Measurements from ENCODE around the gene FAM114A1. TPM values are rescaled to one million over a fixed set of nuclear protein-coding genes. Genes with fewer than 3 reads are reported as not detected.

Gene FAM114A1
- total RNA-seq, 3 donors from 2014 or later = 59.1 to 94.7 (median 62.5) TPM

DNA sequence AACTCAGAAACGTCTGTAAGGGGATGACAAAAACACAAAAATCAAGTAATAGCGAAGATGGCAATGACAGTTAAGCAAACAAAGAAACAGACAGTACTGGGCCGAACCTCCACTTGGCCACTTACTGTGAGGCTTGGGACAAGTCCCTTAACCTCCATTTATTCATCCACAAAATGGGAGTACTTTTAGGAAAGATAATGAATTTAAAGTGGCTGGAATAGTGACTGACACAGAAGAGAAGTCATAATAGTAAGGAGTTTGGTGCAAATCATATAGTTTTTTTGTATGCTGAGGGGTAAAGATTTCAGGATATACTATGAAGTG is 9.5 kb upstream of the FAM114A1 start:
- H3K4me3 ChIP-seq = no peak overlapping the region
- TF ChIP-seq, protein P1, sequence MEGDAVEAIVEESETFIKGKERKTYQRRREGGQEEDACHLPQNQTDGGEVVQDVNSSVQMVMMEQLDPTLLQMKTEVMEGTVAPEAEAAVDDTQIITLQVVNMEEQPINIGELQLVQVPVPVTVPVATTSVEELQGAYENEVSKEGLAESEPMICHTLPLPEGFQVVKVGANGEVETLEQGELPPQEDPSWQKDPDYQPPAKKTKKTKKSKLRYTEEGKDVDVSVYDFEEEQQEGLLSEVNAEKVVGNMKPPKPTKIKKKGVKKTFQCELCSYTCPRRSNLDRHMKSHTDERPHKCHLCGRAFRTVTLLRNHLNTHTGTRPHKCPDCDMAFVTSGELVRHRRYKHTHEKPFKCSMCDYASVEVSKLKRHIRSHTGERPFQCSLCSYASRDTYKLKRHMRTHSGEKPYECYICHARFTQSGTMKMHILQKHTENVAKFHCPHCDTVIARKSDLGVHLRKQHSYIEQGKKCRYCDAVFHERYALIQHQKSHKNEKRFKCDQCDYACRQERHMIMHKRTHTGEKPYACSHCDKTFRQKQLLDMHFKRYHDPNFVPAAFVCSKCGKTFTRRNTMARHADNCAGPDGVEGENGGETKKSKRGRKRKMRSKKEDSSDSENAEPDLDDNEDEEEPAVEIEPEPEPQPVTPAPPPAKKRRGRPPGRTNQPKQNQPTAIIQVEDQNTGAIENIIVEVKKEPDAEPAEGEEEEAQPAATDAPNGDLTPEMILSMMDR (IDR thresholded peaks at IDR 0.05) = no peak
- no peak for DNase-seq
- H3K9me3 ChIP-seq = no peaks in the 10 kb centered on the region
- peaks cover 3% of the 10 kb centered on the region for H3K4me1 ChIP-seq (ENCODE audit: low read depth)
- no peak for ATAC-seq
- intact Hi-C loops (cut with DNase I, micrococcal nuclease) = loop anchor here in 1 of 2 donors (5.0 kb wide), 1 partner anchor 101 kb away; no protein-coding TSS in a partner anchor
- no peaks in the 10 kb centered on the region for H3K36me3 ChIP-seq (ENCODE audit: low read depth)

DNA sequence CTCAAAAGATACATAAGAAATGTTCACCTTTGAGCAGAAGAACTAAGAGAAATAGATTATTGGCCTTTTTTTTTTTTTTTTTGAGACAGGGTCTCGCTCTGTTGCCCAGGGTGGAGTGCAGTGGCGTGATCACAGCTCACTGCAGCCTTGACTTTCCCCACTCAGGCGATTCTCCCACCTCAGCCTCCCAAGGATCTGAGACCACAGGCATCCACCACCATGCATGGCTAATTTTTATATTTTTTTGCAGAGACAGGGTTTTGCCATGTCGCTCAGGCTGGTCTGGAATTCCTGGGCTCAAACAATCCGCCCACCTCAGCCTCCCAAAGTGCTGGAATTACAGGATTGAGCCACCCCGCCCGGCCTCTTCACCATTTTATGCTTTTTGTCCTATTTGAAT is 8.1 kb upstream of the FAM114A1 start:
- TF ChIP-seq, protein P1 (IDR thresholded peaks at IDR 0.05) = no peak

DNA sequence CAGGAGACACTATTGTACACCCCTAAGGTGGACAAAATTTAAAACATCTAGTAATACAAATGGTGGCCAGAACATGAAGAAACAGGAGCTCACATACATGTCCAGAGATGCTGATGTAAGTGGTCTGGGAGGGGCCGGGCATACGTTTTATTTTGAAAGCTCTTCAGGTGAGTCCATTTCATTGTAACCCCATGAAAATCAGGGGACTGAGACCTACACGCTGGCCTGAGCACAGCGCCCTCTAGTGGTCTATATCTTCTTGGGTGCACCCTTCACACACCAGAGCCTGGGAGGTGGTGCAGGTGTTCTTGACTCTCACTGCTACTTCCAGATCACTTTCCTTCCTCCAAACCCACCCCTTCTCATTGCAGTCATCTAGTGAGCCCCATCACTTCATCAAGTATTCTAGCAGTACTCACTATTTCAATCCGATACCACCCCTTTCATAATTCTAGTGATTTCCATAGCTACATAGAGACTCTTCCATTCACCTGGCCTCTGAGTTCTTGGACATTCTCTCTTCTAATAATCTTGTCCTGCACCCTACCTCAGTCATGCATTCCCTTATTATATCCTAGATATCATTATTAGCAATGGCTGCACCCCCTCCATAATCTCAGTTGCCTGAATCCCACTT is 6.7 kb upstream of the FAM114A1 start:
- Histone ChIP-seq H3K4me1 (ENCODE audit: low read depth) (peaks cover 2% of the 10 kb centered on the region), H3K4me3 (no peak overlapping the region), H3K9me3 (no peaks in the 10 kb centered on the region), H3K36me3 (ENCODE audit: low read depth) (no peaks in the 10 kb centered on the region)
- intact Hi-C loops (cut with DNase I, micrococcal nuclease) = no loop called here
- TF ChIP-seq, protein P1 (IDR thresholded peaks at IDR 0.05) = peak; percentile 54
- DNase-seq (peak in 1 of 3 donors; percentile 78), ATAC-seq (peak; percentile 53)

More for the DNA sequence above, 8.1 kb upstream of the FAM114A1 start:
- H3K4me3 ChIP-seq = no peak overlapping the region
- intact Hi-C loops (cut with DNase I, micrococcal nuclease) = loop anchor here in 1 of 2 donors (5.0 kb wide), 1 partner anchor 102 kb away; no protein-coding TSS in a partner anchor
- H3K4me1 ChIP-seq (ENCODE audit: low read depth) = peaks cover 3% of the 10 kb centered on the region
- no peaks in the 10 kb centered on the region for H3K36me3 ChIP-seq (ENCODE audit: low read depth)
- H3K9me3 ChIP-seq = no peaks in the 10 kb centered on the region
- DNase-seq (no peak), ATAC-seq (no peak)

DNA sequence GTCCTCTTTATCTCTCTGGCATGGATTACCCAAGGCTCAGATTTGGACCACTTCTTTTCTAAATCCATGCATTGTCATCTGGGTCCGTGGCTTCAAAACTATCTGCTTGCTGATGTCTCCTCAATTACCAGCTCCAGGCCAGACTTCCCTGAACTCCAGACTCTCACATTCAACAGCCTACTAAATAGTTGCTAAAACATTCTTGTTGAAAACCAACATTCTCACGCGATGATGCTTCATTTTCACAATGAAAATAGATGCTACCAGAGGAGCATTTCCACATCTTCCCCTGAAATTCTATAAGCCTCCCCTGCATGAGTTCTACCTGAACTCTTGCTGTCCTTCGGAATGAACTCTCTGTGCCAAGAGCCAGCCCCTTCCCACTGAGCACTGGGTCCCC is 5.8 kb upstream of the FAM114A1 start:
- Histone ChIP-seq H3K4me3 (no peak overlapping the region), H3K36me3 (ENCODE audit: low read depth) (no peaks in the 10 kb centered on the region), H3K4me1 (ENCODE audit: low read depth) (peaks cover 7% of the 10 kb centered on the region), H3K9me3 (no peaks in the 10 kb centered on the region)
- TF ChIP-seq, protein P1 (IDR thresholded peaks at IDR 0.05) = no peak
- ATAC-seq (no peak), DNase-seq (no peak)
- intact Hi-C loops (cut with DNase I, micrococcal nuclease) = no loop called here

DNA sequence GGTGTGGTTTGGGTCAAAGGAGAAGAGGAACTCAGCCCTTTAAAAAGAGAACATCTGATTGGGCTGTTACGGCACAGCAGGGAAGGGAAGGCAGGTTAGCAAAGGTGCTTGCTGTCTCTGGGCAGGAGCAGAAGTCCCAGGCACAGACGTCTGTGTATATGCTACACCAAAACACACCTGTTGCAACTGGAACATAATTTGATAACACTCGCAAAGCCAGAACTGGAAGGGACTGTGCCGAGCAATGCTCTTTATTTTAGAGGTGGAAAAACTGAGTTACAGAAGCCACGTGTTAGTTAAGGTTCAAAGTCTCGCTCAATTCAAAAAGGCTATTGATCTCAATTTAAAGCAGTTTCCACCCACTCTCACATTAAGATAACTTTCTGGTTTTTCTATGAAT is 2.2 kb upstream of the FAM114A1 start:
- Histone ChIP-seq H3K36me3 (ENCODE audit: low read depth) (no peaks in the 10 kb centered on the region), H3K4me1 (ENCODE audit: low read depth) (peaks cover 19% of the 10 kb centered on the region), H3K4me3 (no peak overlapping the region), H3K9me3 (no peaks in the 10 kb centered on the region)
- TF ChIP-seq, protein P1 (IDR thresholded peaks at IDR 0.05) = no peak
- DNase-seq (peak in 2 of 3 donors; percentile 54 to 66), ATAC-seq (peak; percentile 72)
- intact Hi-C loops (cut with DNase I, micrococcal nuclease) = no loop called here
